ENCODE measurements around the gene RALGAPA2. TPM values are rescaled to one million over a fixed set of nuclear protein-coding genes. Genes with fewer than 3 reads are reported as not detected.
A peak's percentile ranks its signal among the peaks of the same experiment; 100 is the strongest.

The RALGAPA2 gene
- total RNA-seq, 1 experiment from 2014 or later, result 18.2 TPM

GRCh38 chr20:20370094-20370575, 342.3 kb downstream of the RALGAPA2 start:
- no peaks in the 10 kb centered on the region for H3K36me3 Mint-ChIP-seq
- peaks cover 82% of the 10 kb centered on the region for H3K27me3 Mint-ChIP-seq (ENCODE audit: low read depth)
- ChIA-PET POLR2A (no interaction called here), CTCF (interaction anchor here (0.7 to 3.4 kb wide), 5 partner anchors 41 to 224 kb away, joined by 3 to 23 read pairs (median 4); no protein-coding TSS in a partner anchor)
- TF ChIP-seq, protein P1, sequence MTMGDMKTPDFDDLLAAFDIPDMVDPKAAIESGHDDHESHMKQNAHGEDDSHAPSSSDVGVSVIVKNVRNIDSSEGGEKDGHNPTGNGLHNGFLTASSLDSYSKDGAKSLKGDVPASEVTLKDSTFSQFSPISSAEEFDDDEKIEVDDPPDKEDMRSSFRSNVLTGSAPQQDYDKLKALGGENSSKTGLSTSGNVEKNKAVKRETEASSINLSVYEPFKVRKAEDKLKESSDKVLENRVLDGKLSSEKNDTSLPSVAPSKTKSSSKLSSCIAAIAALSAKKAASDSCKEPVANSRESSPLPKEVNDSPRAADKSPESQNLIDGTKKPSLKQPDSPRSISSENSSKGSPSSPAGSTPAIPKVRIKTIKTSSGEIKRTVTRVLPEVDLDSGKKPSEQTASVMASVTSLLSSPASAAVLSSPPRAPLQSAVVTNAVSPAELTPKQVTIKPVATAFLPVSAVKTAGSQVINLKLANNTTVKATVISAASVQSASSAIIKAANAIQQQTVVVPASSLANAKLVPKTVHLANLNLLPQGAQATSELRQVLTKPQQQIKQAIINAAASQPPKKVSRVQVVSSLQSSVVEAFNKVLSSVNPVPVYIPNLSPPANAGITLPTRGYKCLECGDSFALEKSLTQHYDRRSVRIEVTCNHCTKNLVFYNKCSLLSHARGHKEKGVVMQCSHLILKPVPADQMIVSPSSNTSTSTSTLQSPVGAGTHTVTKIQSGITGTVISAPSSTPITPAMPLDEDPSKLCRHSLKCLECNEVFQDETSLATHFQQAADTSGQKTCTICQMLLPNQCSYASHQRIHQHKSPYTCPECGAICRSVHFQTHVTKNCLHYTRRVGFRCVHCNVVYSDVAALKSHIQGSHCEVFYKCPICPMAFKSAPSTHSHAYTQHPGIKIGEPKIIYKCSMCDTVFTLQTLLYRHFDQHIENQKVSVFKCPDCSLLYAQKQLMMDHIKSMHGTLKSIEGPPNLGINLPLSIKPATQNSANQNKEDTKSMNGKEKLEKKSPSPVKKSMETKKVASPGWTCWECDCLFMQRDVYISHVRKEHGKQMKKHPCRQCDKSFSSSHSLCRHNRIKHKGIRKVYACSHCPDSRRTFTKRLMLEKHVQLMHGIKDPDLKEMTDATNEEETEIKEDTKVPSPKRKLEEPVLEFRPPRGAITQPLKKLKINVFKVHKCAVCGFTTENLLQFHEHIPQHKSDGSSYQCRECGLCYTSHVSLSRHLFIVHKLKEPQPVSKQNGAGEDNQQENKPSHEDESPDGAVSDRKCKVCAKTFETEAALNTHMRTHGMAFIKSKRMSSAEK (CRISPR knock-in tag; IDR thresholded peaks at IDR 0.05; ENCODE audit: borderline replicate concordance), result no peak
- TF ChIP-seq MLX (CRISPR knock-in tag; IDR thresholded peaks at IDR 0.05) (no peak), FOXJ3 (CRISPR knock-in tag; IDR thresholded peaks at IDR 0.05; ENCODE audit: borderline replicate concordance) (no peak), ZNF416 (CRISPR knock-in tag; IDR thresholded peaks at IDR 0.05) (no peak), ZNF281 (CRISPR knock-in tag; IDR thresholded peaks at IDR 0.05) (no peak), E2F1 (CRISPR knock-in tag; IDR thresholded peaks at IDR 0.05) (no peak), CTCF (IDR thresholded peaks at IDR 0.05) (no peak), ZNF671 (CRISPR knock-in tag; IDR thresholded peaks at IDR 0.05) (no peak), GRHL2 (CRISPR knock-in tag; IDR thresholded peaks at IDR 0.05; ENCODE audit: insufficient replicate concordance, severe bottlenecking) (no peak), MXD4 (CRISPR knock-in tag; IDR thresholded peaks at IDR 0.05; ENCODE audit: borderline replicate concordance) (no peak)
- TF ChIP-seq, protein P2, sequence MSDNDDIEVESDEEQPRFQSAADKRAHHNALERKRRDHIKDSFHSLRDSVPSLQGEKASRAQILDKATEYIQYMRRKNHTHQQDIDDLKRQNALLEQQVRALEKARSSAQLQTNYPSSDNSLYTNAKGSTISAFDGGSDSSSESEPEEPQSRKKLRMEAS (CRISPR knock-in tag; IDR thresholded peaks at IDR 0.05), result no peak
- TF ChIP-seq, protein P3, sequence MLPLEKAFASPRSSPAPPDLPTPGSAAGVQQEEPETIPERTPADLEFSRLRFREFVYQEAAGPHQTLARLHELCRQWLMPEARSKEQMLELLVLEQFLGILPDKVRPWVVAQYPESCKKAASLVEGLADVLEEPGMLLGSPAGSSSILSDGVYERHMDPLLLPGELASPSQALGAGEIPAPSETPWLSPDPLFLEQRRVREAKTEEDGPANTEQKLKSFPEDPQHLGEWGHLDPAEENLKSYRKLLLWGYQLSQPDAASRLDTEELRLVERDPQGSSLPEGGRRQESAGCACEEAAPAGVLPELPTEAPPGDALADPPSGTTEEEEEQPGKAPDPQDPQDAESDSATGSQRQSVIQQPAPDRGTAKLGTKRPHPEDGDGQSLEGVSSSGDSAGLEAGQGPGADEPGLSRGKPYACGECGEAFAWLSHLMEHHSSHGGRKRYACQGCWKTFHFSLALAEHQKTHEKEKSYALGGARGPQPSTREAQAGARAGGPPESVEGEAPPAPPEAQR (CRISPR knock-in tag; IDR thresholded peaks at IDR 0.05), result no peak
- TF ChIP-seq, protein P4, sequence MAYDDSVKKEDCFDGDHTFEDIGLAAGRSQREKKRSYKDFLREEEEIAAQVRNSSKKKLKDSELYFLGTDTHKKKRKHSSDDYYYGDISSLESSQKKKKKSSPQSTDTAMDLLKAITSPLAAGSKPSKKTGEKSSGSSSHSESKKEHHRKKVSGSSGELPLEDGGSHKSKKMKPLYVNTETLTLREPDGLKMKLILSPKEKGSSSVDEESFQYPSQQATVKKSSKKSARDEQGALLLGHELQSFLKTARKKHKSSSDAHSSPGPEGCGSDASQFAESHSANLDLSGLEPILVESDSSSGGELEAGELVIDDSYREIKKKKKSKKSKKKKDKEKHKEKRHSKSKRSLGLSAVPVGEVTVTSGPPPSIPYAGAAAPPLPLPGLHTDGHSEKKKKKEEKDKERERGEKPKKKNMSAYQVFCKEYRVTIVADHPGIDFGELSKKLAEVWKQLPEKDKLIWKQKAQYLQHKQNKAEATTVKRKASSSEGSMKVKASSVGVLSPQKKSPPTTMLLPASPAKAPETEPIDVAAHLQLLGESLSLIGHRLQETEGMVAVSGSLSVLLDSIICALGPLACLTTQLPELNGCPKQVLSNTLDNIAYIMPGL (CRISPR knock-in tag; IDR thresholded peaks at IDR 0.05), result no peak
- peaks cover 3% of the 10 kb centered on the region; the same call in 1 of the 2 replicates for H3K9me3 Mint-ChIP-seq
- H3K4me1 Mint-ChIP-seq, result peaks cover 51% of the 10 kb centered on the region
- ATAC-seq, result no peak
- DNase-seq (ENCODE audit: low spot score), result no peak
- peak overlapping the region; percentile 80 for H3K4me3 Mint-ChIP-seq
- H3K27ac Mint-ChIP-seq, result peak overlapping the region; percentile 17; the same call in 1 of the 2 replicates
